Fibroblast of lung (primary cell): Measurements from ENCODE around the gene BTAF1.

Source experiments
- EZH2 ChIP-seq: IDR thresholded peaks from 2 replicates; pipeline ENCODE4 v1.5.1; 2012; ENCODE audit warnings: low read length, control low read depth, mild to moderate bottlenecking; ENCODE audit errors: missing control alignments
- TF ChIP-seq, protein P1 (sequence below), 2 donors: IDR thresholded peaks in 1 of 2; conservative IDR thresholded peaks in 1 of 2; 1 replicate in 1 of 2; 2 replicates in 1 of 2; pipeline ENCODE4 v1.5.1; 2011 to 2012; ENCODE audit warnings: low read length in 2 of 2, control low read depth in 1 of 2, inconsistent platforms in 1 of 2, low read depth in 1 of 2, mild to moderate bottlenecking in 1 of 2

DNA sequence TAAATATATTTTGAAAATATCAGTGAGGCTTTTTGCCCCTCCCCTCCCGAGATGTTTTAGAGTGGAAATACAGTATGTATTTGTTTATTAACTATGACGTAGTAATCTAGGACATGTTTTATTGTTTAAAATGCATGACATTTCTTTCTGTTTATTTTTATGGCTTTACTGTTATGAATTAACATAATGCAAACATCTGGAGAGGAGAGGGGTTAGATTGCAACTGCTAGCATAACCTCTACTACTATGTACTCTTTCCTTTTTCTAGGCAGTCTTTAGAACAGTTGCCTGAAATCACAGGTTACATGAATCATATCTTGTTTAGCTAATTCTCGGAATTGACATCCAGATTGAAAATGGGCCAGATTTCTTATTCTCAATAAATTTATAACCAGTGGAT is 7.4 kb downstream of the BTAF1 start:
- TF ChIP-seq EZH2: no peak
- TF ChIP-seq, protein P1, sequence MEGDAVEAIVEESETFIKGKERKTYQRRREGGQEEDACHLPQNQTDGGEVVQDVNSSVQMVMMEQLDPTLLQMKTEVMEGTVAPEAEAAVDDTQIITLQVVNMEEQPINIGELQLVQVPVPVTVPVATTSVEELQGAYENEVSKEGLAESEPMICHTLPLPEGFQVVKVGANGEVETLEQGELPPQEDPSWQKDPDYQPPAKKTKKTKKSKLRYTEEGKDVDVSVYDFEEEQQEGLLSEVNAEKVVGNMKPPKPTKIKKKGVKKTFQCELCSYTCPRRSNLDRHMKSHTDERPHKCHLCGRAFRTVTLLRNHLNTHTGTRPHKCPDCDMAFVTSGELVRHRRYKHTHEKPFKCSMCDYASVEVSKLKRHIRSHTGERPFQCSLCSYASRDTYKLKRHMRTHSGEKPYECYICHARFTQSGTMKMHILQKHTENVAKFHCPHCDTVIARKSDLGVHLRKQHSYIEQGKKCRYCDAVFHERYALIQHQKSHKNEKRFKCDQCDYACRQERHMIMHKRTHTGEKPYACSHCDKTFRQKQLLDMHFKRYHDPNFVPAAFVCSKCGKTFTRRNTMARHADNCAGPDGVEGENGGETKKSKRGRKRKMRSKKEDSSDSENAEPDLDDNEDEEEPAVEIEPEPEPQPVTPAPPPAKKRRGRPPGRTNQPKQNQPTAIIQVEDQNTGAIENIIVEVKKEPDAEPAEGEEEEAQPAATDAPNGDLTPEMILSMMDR (conservative IDR thresholded peaks at IDR 0.05 in 1 of 2, IDR thresholded peaks at IDR 0.05 in 1 of 2; ENCODE audit: low read depth in 1 of 2, low read length in 2 of 2): no peak
